Panc1 (cell line): ENCODE results near the gene IRX4.

Source experiments
- POLR2AphosphoS5 ChIP-seq: IDR thresholded peaks from 2 replicates; pipeline ENCODE4 v1.6.1; 2012; ENCODE audit warnings: mild to moderate bottlenecking, low read depth, low read length, moderate library complexity
- SIN3A ChIP-seq: IDR thresholded peaks from 2 replicates; pipeline ENCODE4 v1.6.1; 2012; ENCODE audit warnings: low read depth, mild to moderate bottlenecking, low read length, moderate library complexity, borderline replicate concordance; ENCODE audit not compliant: insufficient read depth
- TCF7L2 ChIP-seq: IDR thresholded peaks from 2 replicates; pipeline ENCODE4 v1.6.1; 2011; ENCODE audit warnings: mild to moderate bottlenecking, low read depth, low read length, inconsistent platforms
- TF ChIP-seq, protein P1 (sequence below): fragments of 450-650 bp; IDR thresholded peaks from 2 replicates; pipeline ENCODE4 v1.5.1; 2017; ENCODE audit warnings: mild to moderate bottlenecking
- TF ChIP-seq, protein P2 (sequence below), 2 experiments: IDR thresholded peaks; 2 replicates each; pipeline ENCODE4 v1.6.1; 2011 to 2012; ENCODE audit warnings: low read depth in 2 of 2, control low read depth in 1 of 2, low read length in 1 of 2, mild to moderate bottlenecking in 1 of 2, moderate library complexity in 1 of 2; ENCODE audit not compliant: insufficient read depth in 1 of 2

DNA sequence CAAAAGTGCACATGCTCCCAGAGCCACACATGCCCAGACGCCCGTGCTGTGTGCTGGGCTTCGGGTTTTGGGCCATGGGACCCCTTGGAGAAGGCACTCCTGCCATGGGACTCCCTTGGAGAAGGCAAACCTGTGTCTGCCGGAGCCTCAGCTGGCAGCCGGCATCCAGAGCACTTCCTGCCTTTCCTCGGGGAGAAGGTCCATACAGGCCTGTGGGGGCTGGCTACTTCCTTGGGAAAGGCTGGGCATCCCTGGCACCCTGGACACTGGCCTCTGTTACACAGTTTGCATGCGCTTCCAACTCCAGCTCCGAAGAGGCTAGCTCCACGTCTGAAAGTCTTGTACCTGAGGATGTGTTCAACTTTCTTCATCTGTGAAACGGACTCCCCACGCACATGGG is 14.7 kb upstream of the IRX4 start:
- TF ChIP-seq, protein P1, sequence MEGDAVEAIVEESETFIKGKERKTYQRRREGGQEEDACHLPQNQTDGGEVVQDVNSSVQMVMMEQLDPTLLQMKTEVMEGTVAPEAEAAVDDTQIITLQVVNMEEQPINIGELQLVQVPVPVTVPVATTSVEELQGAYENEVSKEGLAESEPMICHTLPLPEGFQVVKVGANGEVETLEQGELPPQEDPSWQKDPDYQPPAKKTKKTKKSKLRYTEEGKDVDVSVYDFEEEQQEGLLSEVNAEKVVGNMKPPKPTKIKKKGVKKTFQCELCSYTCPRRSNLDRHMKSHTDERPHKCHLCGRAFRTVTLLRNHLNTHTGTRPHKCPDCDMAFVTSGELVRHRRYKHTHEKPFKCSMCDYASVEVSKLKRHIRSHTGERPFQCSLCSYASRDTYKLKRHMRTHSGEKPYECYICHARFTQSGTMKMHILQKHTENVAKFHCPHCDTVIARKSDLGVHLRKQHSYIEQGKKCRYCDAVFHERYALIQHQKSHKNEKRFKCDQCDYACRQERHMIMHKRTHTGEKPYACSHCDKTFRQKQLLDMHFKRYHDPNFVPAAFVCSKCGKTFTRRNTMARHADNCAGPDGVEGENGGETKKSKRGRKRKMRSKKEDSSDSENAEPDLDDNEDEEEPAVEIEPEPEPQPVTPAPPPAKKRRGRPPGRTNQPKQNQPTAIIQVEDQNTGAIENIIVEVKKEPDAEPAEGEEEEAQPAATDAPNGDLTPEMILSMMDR: no peak
- TF ChIP-seq POLR2AphosphoS5 (no peak), SIN3A (no peak), TCF7L2 (no peak)
- TF ChIP-seq, protein P2, sequence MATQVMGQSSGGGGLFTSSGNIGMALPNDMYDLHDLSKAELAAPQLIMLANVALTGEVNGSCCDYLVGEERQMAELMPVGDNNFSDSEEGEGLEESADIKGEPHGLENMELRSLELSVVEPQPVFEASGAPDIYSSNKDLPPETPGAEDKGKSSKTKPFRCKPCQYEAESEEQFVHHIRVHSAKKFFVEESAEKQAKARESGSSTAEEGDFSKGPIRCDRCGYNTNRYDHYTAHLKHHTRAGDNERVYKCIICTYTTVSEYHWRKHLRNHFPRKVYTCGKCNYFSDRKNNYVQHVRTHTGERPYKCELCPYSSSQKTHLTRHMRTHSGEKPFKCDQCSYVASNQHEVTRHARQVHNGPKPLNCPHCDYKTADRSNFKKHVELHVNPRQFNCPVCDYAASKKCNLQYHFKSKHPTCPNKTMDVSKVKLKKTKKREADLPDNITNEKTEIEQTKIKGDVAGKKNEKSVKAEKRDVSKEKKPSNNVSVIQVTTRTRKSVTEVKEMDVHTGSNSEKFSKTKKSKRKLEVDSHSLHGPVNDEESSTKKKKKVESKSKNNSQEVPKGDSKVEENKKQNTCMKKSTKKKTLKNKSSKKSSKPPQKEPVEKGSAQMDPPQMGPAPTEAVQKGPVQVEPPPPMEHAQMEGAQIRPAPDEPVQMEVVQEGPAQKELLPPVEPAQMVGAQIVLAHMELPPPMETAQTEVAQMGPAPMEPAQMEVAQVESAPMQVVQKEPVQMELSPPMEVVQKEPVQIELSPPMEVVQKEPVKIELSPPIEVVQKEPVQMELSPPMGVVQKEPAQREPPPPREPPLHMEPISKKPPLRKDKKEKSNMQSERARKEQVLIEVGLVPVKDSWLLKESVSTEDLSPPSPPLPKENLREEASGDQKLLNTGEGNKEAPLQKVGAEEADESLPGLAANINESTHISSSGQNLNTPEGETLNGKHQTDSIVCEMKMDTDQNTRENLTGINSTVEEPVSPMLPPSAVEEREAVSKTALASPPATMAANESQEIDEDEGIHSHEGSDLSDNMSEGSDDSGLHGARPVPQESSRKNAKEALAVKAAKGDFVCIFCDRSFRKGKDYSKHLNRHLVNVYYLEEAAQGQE (IDR thresholded peaks at IDR 0.05; ENCODE audit: insufficient read depth in 1 of 2, low read depth in 2 of 2, low read length in 1 of 2): no peak
